CD14-positive monocyte (primary cell): ENCODE results near the gene REPIN1. TPM values are rescaled to one million over a fixed set of nuclear protein-coding genes. Genes with fewer than 3 reads are reported as not detected.
A peak's percentile ranks its signal among the peaks of the same experiment; 100 is the strongest.

Experiments
- DNase-seq, 3 donors: peaks; one replicate each; pipeline ENCODE4 v3.0.0-alpha.2; 2011 to 2022
- H2AFZ ChIP-seq: 2 replicates; pipeline ENCODE4 v1.6.0; 2012; ENCODE audit warnings: mild to moderate bottlenecking, low read depth, low read length, inconsistent platforms; ENCODE audit not compliant: insufficient read depth, poor library complexity, severe bottlenecking
- H3K27ac ChIP-seq, 2 donors: 1 replicate in 1 of 2; 2 replicates in 1 of 2; pipeline ENCODE4 v1.5.1; 2012 to 2013; ENCODE audit warnings: low read length in 2 of 2, control low read depth in 1 of 2, inconsistent platforms in 1 of 2, low read depth in 1 of 2, mild to moderate bottlenecking in 1 of 2
- H3K27me3 ChIP-seq, 2 donors: one replicate each; pipeline versions ENCODE4 v1.6.0 to v1.6.1; 2011 to 2013; ENCODE audit warnings: low read length in 2 of 2; ENCODE audit not compliant: control insufficient read depth in 2 of 2, insufficient read depth in 2 of 2
- H3K36me3 ChIP-seq, 2 donors: replicated peaks in 1 of 2; 1 replicate in 1 of 2; 2 replicates in 1 of 2; pipeline versions ENCODE4 v1.5.1 to v1.6.1; 2012 to 2013; ENCODE audit warnings: low read length in 2 of 2, control low read depth in 1 of 2, inconsistent platforms in 1 of 2, mild to moderate bottlenecking in 1 of 2; ENCODE audit not compliant: insufficient read depth in 2 of 2, control insufficient read depth in 1 of 2
- H3K4me1 ChIP-seq, 2 donors: 1 replicate in 1 of 2; 2 replicates in 1 of 2; pipeline versions ENCODE4 v1.5.1 to v1.6.1; 2012 to 2013; ENCODE audit warnings: low read length in 2 of 2, control low read depth in 1 of 2, inconsistent platforms in 1 of 2, mild to moderate bottlenecking in 1 of 2, moderate library complexity in 1 of 2; ENCODE audit not compliant: insufficient read depth in 2 of 2, control insufficient read depth in 1 of 2
- H3K4me2 ChIP-seq: replicated peaks from 2 replicates; pipeline ENCODE3; 2012; ENCODE audit warnings: low read length, moderate library complexity, mild to moderate bottlenecking; ENCODE audit not compliant: poor library complexity, severe bottlenecking; ENCODE audit errors: extremely low read depth
- H3K4me3 ChIP-seq, 3 experiments: fragments of 200-600 bp in 1 of 3; sonication (generic) in 1 of 3; replicated peaks in 1 of 3; 1 replicate in 2 of 3; 2 replicates in 1 of 3; pipeline ENCODE4 v1.5.1; 2011 to 2013; ENCODE audit warnings: low read length in 3 of 3, mild to moderate bottlenecking in 3 of 3, control low read depth in 2 of 3, low read depth in 2 of 3, inconsistent platforms in 1 of 3, moderate library complexity in 1 of 3
- H3K79me2 ChIP-seq: 2 replicates; pipeline ENCODE4 v1.6.0; 2012; ENCODE audit warnings: mild to moderate bottlenecking, control low read depth, inconsistent platforms, low read length, moderate library complexity; ENCODE audit not compliant: insufficient read depth
- H3K9ac ChIP-seq: 2 replicates; pipeline ENCODE4 v1.6.0; 2017; ENCODE audit warnings: low read length, mild to moderate bottlenecking; ENCODE audit not compliant: insufficient read depth, poor library complexity, severe bottlenecking
- H3K9me3 ChIP-seq, 2 donors: replicated peaks in 1 of 2; 1 replicate in 1 of 2; 2 replicates in 1 of 2; pipeline versions ENCODE4 v1.5.1 to v1.6.1; 2012 to 2013; ENCODE audit warnings: low read length in 2 of 2, control low read depth in 1 of 2; ENCODE audit not compliant: control insufficient read depth in 1 of 2, insufficient read depth in 1 of 2
- H4K20me1 ChIP-seq: 2 replicates; pipeline ENCODE4 v1.6.0; 2012; ENCODE audit warnings: mild to moderate bottlenecking, low read length, control low read depth, moderate library complexity; ENCODE audit not compliant: insufficient read depth
- H3K27ac Mint-ChIP-seq, 7 donors: one replicate each; pipeline ENCODE4 v1.8.0; 2020; ENCODE audit warnings: mild to moderate bottlenecking in 7 of 7, mixed read lengths in 7 of 7, moderate library complexity in 6 of 7, inconsistent platforms in 2 of 7
- H3K27me3 Mint-ChIP-seq, 3 donors: one replicate each; pipeline ENCODE4 v1.8.0; 2021 to 2022; ENCODE audit warnings: low read depth in 3 of 3, mild to moderate bottlenecking in 3 of 3, mixed read lengths in 3 of 3, moderate library complexity in 3 of 3, inconsistent platforms in 1 of 3
- H3K36me3 Mint-ChIP-seq, 2 donors: one replicate each; pipeline ENCODE4 v1.8.0; 2020; ENCODE audit warnings: mixed read lengths in 2 of 2, inconsistent platforms in 1 of 2, mild to moderate bottlenecking in 1 of 2
- H3K4me1 Mint-ChIP-seq: one replicate; pipeline ENCODE4 v1.8.0; 2020; ENCODE audit warnings: mild to moderate bottlenecking, mixed read lengths
- H3K4me3 Mint-ChIP-seq, 2 donors: one replicate each; pipeline ENCODE4 v1.8.0; 2020; ENCODE audit warnings: mild to moderate bottlenecking in 2 of 2, mixed read lengths in 2 of 2, moderate library complexity in 1 of 2
- H3K9me3 Mint-ChIP-seq, 7 donors: one replicate each; pipeline ENCODE4 v1.8.0; 2020 to 2022; ENCODE audit warnings: mixed read lengths in 7 of 7, mild to moderate bottlenecking in 6 of 7, moderate library complexity in 6 of 7, inconsistent platforms in 2 of 7
- WGBS: methylation state at CpG from one replicate; pipeline ENCODE4 v1.1.5; 2013; ENCODE audit warnings: missing lambda C conversion rate; ENCODE audit not compliant: insufficient coverage; 5-methylcytosine and 5-hydroxymethylcytosine counted together
- intact Hi-C, 2 donors: fragments of 100-400 bp; cut with micrococcal nuclease; formaldehyde crosslinking; loops; one replicate each; pipeline versions ENCODE4 v1.15.0 to v1.15.1; 2023
- polyA plus RNA-seq, 3 donors: library from polyadenylated mRNA; depleted of rRNA in 1 of 3; unstranded in 2 of 3; stranded (reverse) in 1 of 3; fragments of 300-500 nt in 2 of 3; fragments of >200 nt in 1 of 3; fragmentation: Illumina TruSeq in 2 of 3; gene quantifications; 1 replicate in 2 of 3; 2 replicates in 1 of 3; pipeline ENCODE4 v1.2.3, GENCODE V29; 2012 to 2021
- TF ChIP-seq, protein P1 (sequence below): fragments of 200-600 bp; IDR thresholded peaks from one replicate; pipeline ENCODE4 v1.8.0; 2022; ENCODE audit warnings: antibody characterized with exemption, mild to moderate bottlenecking

REPIN1 gene
- polyA plus RNA-seq, 3 donors: 32.7 to 42.9 (median 39.0) TPM

DNA sequence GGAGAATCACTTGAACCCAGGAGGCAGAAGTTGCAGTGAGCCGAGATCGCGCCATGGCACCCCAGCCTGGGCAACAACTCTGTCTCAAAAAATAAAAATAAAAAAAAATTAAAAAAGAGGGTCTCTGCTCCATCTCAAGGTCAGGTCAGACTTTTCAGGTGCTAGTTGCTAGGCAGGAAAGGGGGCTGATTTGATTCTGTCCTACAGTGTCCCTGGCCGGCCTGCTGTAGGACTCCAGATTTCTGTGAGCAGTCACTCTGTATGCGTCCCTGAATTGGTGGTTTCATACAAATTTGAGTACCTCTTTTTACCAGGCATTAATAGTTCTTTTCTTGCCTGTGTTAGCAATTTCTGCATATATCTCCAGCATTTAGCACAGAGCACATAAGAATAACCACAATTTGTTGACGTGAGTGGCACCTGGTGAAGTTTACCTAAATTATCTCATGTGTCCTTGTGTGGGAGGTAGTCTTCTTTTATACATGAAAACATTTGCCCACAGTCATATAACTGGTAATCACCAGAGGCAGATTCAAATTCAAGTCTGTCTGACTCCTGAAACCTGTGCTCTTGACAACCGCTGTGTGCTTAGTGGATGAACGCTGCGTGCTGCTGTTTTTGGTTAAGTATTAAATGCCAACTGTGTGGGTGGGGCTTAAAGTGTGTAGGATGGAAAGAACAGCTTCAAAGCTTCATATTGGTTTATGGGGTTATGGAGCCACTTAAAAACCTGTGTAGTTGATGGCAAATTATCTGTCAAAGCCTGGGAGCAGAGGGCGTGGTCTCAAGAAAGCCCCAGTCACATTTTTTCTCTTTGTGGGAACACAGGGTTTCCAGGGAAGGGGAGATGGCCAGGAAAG, 7.3 kb downstream of the REPIN1 start:
- WGBS: 100% methylated on average over 2 of the region's 10 CpGs
- peaks cover 42% of the 10 kb centered on the region for H4K20me1 ChIP-seq
- no peak overlapping the region for H3K4me3 ChIP-seq
- H3K27me3 Mint-ChIP-seq: no peaks in the 10 kb centered on the region
- H3K4me3 Mint-ChIP-seq: peak overlapping the region in 1 of 2 donors; percentile 24
- TF ChIP-seq, protein P1, sequence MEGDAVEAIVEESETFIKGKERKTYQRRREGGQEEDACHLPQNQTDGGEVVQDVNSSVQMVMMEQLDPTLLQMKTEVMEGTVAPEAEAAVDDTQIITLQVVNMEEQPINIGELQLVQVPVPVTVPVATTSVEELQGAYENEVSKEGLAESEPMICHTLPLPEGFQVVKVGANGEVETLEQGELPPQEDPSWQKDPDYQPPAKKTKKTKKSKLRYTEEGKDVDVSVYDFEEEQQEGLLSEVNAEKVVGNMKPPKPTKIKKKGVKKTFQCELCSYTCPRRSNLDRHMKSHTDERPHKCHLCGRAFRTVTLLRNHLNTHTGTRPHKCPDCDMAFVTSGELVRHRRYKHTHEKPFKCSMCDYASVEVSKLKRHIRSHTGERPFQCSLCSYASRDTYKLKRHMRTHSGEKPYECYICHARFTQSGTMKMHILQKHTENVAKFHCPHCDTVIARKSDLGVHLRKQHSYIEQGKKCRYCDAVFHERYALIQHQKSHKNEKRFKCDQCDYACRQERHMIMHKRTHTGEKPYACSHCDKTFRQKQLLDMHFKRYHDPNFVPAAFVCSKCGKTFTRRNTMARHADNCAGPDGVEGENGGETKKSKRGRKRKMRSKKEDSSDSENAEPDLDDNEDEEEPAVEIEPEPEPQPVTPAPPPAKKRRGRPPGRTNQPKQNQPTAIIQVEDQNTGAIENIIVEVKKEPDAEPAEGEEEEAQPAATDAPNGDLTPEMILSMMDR: no peak
- H3K9me3 ChIP-seq: no peaks in the 10 kb centered on the region
- intact Hi-C loops: loop anchor here in 1 of 2 donors (10.0 kb wide), 1 partner anchor 709 kb away; the partner anchor contains the start of genes AGAP3, FASTK and TMUB1
- peaks cover 30 to 32% of the 10 kb centered on the region in 2 donors for H3K4me1 ChIP-seq
- peak overlapping the region in 1 of 2 donors; percentile 17 for H3K27ac ChIP-seq
- H3K9ac ChIP-seq: no peak overlapping the region
- H3K4me1 Mint-ChIP-seq: peaks cover 41% of the 10 kb centered on the region
- no peaks in the 10 kb centered on the region for H3K27me3 ChIP-seq
- peaks cover 24 to 50% of the 10 kb centered on the region in 2 donors for H3K36me3 Mint-ChIP-seq
- no peaks in the 10 kb centered on the region for H3K9me3 Mint-ChIP-seq
- peak overlapping the region in 3 of 7 donors; percentile 16 to 69 (median 38) for H3K27ac Mint-ChIP-seq
- H3K4me2 ChIP-seq: no peak overlapping the region
- DNase-seq: no peak
- H2AFZ ChIP-seq: no peak overlapping the region
- peaks cover 28 to 38% of the 10 kb centered on the region in 2 donors for H3K36me3 ChIP-seq
- H3K79me2 ChIP-seq: peaks cover 50% of the 10 kb centered on the region

- H3K4me3 ChIP-seq: no peak overlapping the region
- no peak for DNase-seq
- peaks cover 30 to 35% of the 10 kb centered on the region in 2 donors for H3K4me1 ChIP-seq
- Mint-ChIP-seq H3K9me3 (no peaks in the 10 kb centered on the region), H3K4me1 (peaks cover 41% of the 10 kb centered on the region), H3K36me3 (peaks cover 23 to 43% of the 10 kb centered on the region in 2 donors), H3K4me3 (no peak overlapping the region), H3K27ac (peak overlapping the region in 5 of 7 donors; percentile 16 to 69 (median 38)), H3K27me3 (no peaks in the 10 kb centered on the region)
- intact Hi-C loops: loop anchor here in 1 of 2 donors (10.0 kb wide), 1 partner anchor 708 kb away; the partner anchor contains the start of genes AGAP3, FASTK and TMUB1
- WGBS: 92% methylated on average over 6 of the region's 6 CpGs
- peaks cover 36% of the 10 kb centered on the region for H4K20me1 ChIP-seq
- TF ChIP-seq, protein P1: no peak
- H3K4me2 ChIP-seq: no peak overlapping the region
- no peaks in the 10 kb centered on the region for H3K9me3 ChIP-seq
- H3K27me3 ChIP-seq: no peaks in the 10 kb centered on the region
- no peak overlapping the region for H3K9ac ChIP-seq
- H2AFZ ChIP-seq: no peak overlapping the region
- peak overlapping the region in 1 of 2 donors; percentile 17 for H3K27ac ChIP-seq
- H3K36me3 ChIP-seq: peaks cover 22 to 31% of the 10 kb centered on the region in 2 donors
- H3K79me2 ChIP-seq: peaks cover 48% of the 10 kb centered on the region
These were observed 7.9 kb downstream of the REPIN1 start for GRCh38 chr7:150376560-150376959.
